Left cardiac atrium (tissue), 2 donors: ENCODE results near the gene PXMP4. TPM values are rescaled to one million over a fixed set of nuclear protein-coding genes. Genes with fewer than 3 reads are reported as not detected.

ENCODE experiments used
- total RNA-seq, 2 donors: library from RNA; stranded (reverse); fragmentation: NEBNext Ultra II Directional; extraction: Animal tissue kit (Norgen Biotek cat#: 25700); gene quantifications; one replicate each; pipeline ENCODE4 v1.2.1, GENCODE V29; 2021
- donor health status: DM: no; HTN: yes; CAD: no; lungs with severe emphysema.
- donor health status: DM: yes; HTN: yes; CAD: no.

Gene PXMP4
- total RNA-seq, 2 donors from 2014 or later, result 6.7 to 12.6 TPM

Other genes with a start within 250 kb of the PXMP4 start
- gene CBFA2T2, start 230.2 kb downstream of the PXMP4 start, total RNA-seq, result 10 to 100 TPM in 1 of 2 donors, 1 to 10 TPM in 1; 8.3 to 10.7 TPM
- under 1 TPM in 1 of 2 donors, not detected in 1; 0.29 TPM for gene C20orf144, start 58.0 kb downstream of the PXMP4 start, total RNA-seq
- under 1 TPM; 0.47 to 0.81 TPM for gene ACTL10, start 53.4 kb downstream of the PXMP4 start, total RNA-seq
- gene NECAB3, start 45.9 kb downstream of the PXMP4 start, total RNA-seq, result 10 to 100 TPM; 47.4 to 59.9 TPM
- 1 to 10 TPM; 1.6 to 3.7 TPM for gene E2F1, start 33.9 kb downstream of the PXMP4 start, total RNA-seq
- 1 to 10 TPM; 1.1 to 2.0 TPM for gene ZNF341, start 11.7 kb upstream of the PXMP4 start, total RNA-seq
- 10 to 100 TPM; 82.2 to 97.7 TPM for gene CHMP4B, start 91.0 kb upstream of the PXMP4 start, total RNA-seq